ENCODE data around the gene IDI1.
"Not testable (repeated sequence)": the region's sequence is repeated elsewhere in the genome, so short reads cannot be mapped to it uniquely, and the experiment has no call there.

IDI1 gene

GRCh38 chr10:1045415-1045814 lies 3.5 kb downstream of the IDI1 start:
- Histone ChIP-seq H3K36me3 (ENCODE audit: insufficient read depth, low read length) (peaks cover 22% of the 10 kb centered on the region), H3K27me3 (ENCODE audit: control insufficient read depth in 1 of 2, insufficient read depth in 2 of 2, low read length in 2 of 2) (no peaks in the 10 kb centered on the region), H3K9me3 (ENCODE audit: low read length) (no peaks in the 10 kb centered on the region), H3K9ac (ENCODE audit: low read length) (no peak overlapping the region), H3K27ac (ENCODE audit: low read depth, low read length) (no peak overlapping the region), H3K4me3 (ENCODE audit: low read depth in 1 of 2, low read length in 2 of 2) (no peak overlapping the region), H3K4me1 (ENCODE audit: insufficient read depth, low read length) (peaks cover 14% of the 10 kb centered on the region)

DNA sequence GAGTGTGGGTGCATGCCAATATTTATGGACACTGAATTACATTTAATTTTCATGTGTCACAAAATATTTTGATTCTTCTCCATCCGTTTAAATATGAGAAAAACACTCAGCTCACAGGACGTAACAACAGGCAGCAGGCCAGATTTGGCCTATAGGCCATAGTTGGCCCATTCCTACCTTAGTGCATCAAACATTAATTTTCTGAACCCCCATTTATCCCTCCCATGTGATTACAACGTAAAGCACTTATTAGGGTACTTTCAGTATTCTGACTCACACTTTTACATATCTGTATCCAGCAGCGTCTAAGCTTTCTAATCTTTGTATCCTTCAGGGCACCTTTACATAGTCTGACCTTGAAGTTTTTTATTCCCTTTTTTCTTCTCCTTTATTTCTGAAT lies 4.0 kb downstream of the IDI1 start:
- peaks cover 11% of the 10 kb centered on the region for H3K4me1 ChIP-seq (ENCODE audit: insufficient read depth, low read length)
- H3K27ac ChIP-seq (ENCODE audit: low read depth, low read length), result no peak overlapping the region
- H3K4me3 ChIP-seq (ENCODE audit: low read depth in 1 of 2, low read length in 2 of 2), result no peak overlapping the region
- H3K9ac ChIP-seq (ENCODE audit: low read length), result no peak overlapping the region
- no peaks in the 10 kb centered on the region for H3K27me3 ChIP-seq (ENCODE audit: control insufficient read depth in 1 of 2, insufficient read depth in 2 of 2, low read length in 2 of 2)
- no peaks in the 10 kb centered on the region for H3K9me3 ChIP-seq (ENCODE audit: low read length)
- H3K36me3 ChIP-seq (ENCODE audit: insufficient read depth, low read length), result peaks cover 27% of the 10 kb centered on the region

- no peak overlapping the region for H3K4me3 ChIP-seq (ENCODE audit: low read depth in 1 of 2, low read length in 2 of 2)
- no peaks in the 10 kb centered on the region for H3K27me3 ChIP-seq (ENCODE audit: control insufficient read depth in 1 of 2, insufficient read depth in 2 of 2, low read length in 2 of 2)
- no peaks in the 10 kb centered on the region for H3K9me3 ChIP-seq (ENCODE audit: low read length)
- peaks cover 27% of the 10 kb centered on the region for H3K36me3 ChIP-seq (ENCODE audit: insufficient read depth, low read length)
- H3K4me1 ChIP-seq (ENCODE audit: insufficient read depth, low read length), result peaks cover 8% of the 10 kb centered on the region
- H3K9ac ChIP-seq (ENCODE audit: low read length), result no peak overlapping the region
- H3K27ac ChIP-seq (ENCODE audit: low read depth, low read length), result no peak overlapping the region
Observed at GRCh38 chr10:1044146-1044545, 4.8 kb downstream of the IDI1 start.

DNA sequence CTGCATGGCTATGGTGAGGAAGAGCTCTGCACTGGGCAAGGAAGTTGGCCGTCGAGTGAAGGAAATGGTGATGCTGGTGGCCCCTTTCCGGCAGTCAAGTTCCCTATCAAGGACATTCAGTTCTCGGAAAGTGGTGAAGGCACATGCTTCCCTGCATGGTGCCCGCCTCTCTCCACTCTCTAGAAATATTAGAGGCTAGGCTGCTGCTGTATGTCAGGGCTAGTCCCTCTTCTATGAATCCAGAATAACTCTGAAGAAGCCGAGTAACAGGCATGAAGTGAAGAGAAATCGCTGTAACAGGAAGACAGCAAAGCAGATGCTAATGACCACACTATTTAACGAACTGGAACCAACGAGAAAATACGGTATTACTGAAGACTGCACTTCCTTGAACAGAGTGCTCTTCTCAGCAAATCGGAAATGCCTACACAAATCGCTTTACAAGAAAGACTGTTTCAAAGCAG lies 5.4 kb downstream of the IDI1 start:
- H3K4me1 ChIP-seq (ENCODE audit: insufficient read depth, low read length), result peaks cover 8% of the 10 kb centered on the region
- H3K27me3 ChIP-seq (ENCODE audit: control insufficient read depth in 1 of 2, insufficient read depth in 2 of 2, low read length in 2 of 2), result no peaks in the 10 kb centered on the region
- no peak overlapping the region for H3K27ac ChIP-seq (ENCODE audit: low read depth, low read length)
- H3K36me3 ChIP-seq (ENCODE audit: insufficient read depth, low read length), result peaks cover 27% of the 10 kb centered on the region
- no peaks in the 10 kb centered on the region for H3K9me3 ChIP-seq (ENCODE audit: low read length)
- no peak overlapping the region for H3K9ac ChIP-seq (ENCODE audit: low read length)
- no peak overlapping the region for H3K4me3 ChIP-seq (ENCODE audit: low read depth in 1 of 2, low read length in 2 of 2)

- Histone ChIP-seq H3K4me1 (ENCODE audit: insufficient read depth, low read length) (no peaks in the 10 kb centered on the region), H3K27me3 (ENCODE audit: control insufficient read depth in 1 of 2, insufficient read depth in 2 of 2, low read length in 2 of 2) (no peaks in the 10 kb centered on the region), H3K9me3 (ENCODE audit: low read length) (no peaks in the 10 kb centered on the region), H3K27ac (ENCODE audit: low read depth, low read length) (no peak overlapping the region), H3K36me3 (ENCODE audit: insufficient read depth, low read length) (peaks cover 27% of the 10 kb centered on the region), H3K9ac (ENCODE audit: low read length) (no peak overlapping the region), H3K4me3 (ENCODE audit: low read depth in 1 of 2, low read length in 2 of 2) (no peak overlapping the region)
Observed at GRCh38 chr10:1041514-1041913, 7.4 kb downstream of the IDI1 start.

- Histone ChIP-seq H3K4me1 (ENCODE audit: insufficient read depth, low read length) (no peaks in the 10 kb centered on the region), H3K4me3 (ENCODE audit: low read depth in 1 of 2, low read length in 2 of 2) (no peak overlapping the region), H3K27ac (ENCODE audit: low read depth, low read length) (no peak overlapping the region), H3K27me3 (ENCODE audit: control insufficient read depth in 1 of 2, insufficient read depth in 2 of 2, low read length in 2 of 2) (no peaks in the 10 kb centered on the region), H3K9me3 (ENCODE audit: low read length) (no peaks in the 10 kb centered on the region), H3K36me3 (ENCODE audit: insufficient read depth, low read length) (peaks cover 27% of the 10 kb centered on the region), H3K9ac (ENCODE audit: low read length) (no peak overlapping the region)
Observed at GRCh38 chr10:1040133-1040532, 8.8 kb downstream of the IDI1 start.

GRCh38 chr10:1038769-1039168 lies 10.2 kb downstream of the IDI1 start:
- H3K36me3 ChIP-seq (ENCODE audit: insufficient read depth, low read length), result peaks cover 27% of the 10 kb centered on the region
- H3K9me3 ChIP-seq (ENCODE audit: low read length); H3K27me3 ChIP-seq (ENCODE audit: control insufficient read depth in 1 of 2, insufficient read depth in 2 of 2, low read length in 2 of 2); H3K9ac ChIP-seq (ENCODE audit: low read length); H3K4me1 ChIP-seq (ENCODE audit: insufficient read depth, low read length); H3K4me3 ChIP-seq (ENCODE audit: low read depth in 1 of 2, low read length in 2 of 2); H3K27ac ChIP-seq (ENCODE audit: low read depth, low read length): not testable (repeated sequence)

DNA sequence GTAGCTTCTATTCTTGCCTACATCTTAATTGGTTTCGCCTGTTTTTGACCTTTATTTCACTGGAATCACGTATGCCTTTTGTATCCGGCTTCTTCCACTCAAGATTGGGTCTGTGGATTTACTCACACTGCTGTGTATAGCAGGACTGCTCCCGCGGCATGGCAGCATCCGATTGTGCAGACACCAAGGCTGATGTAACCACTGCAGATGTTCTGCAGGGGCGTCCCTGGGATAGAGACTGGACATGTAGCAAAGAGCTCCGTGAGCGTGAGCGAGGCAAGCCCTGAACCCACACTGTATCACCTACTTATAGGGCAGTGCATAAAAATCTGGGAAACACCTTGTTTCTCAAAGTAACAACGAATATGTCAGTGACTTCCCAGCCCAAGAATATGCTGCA lies 11.8 kb downstream of the IDI1 start:
- H3K4me1 ChIP-seq (ENCODE audit: insufficient read depth, low read length), result no peaks in the 10 kb centered on the region
- no peak overlapping the region for H3K27ac ChIP-seq (ENCODE audit: low read depth, low read length)
- no peak overlapping the region for H3K9ac ChIP-seq (ENCODE audit: low read length)
- H3K36me3 ChIP-seq (ENCODE audit: insufficient read depth, low read length), result peaks cover 17% of the 10 kb centered on the region
- no peaks in the 10 kb centered on the region for H3K9me3 ChIP-seq (ENCODE audit: low read length)
- H3K27me3 ChIP-seq (ENCODE audit: control insufficient read depth in 1 of 2, insufficient read depth in 2 of 2, low read length in 2 of 2), result no peaks in the 10 kb centered on the region
- no peak overlapping the region for H3K4me3 ChIP-seq (ENCODE audit: low read depth in 1 of 2, low read length in 2 of 2)

DNA sequence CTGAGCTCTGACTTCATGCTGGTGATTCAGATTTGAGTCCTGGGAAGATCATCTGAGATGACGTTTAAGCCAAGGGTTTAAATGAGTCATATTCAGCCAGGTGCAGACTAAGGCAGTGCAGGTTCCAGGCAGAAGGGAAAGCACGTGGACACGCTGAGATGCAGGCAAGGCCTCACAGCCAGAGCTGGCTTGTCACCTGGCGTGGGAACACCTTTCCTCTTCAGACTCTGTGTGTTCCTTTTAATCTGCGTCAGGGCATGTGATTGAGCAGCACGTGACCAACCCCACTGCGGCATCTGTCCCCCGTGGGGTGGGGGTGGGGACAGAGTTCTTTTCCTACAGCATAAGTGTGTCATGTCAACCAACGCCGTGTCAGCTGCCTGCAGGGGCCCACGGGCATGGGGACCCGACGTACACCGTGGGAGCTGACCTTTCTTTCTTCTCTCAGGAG lies 12.6 kb downstream of the IDI1 start:
- no peak overlapping the region for H3K9ac ChIP-seq (ENCODE audit: low read length)
- H3K36me3 ChIP-seq (ENCODE audit: insufficient read depth, low read length), result peaks cover 13% of the 10 kb centered on the region
- no peak overlapping the region for H3K27ac ChIP-seq (ENCODE audit: low read depth, low read length)
- H3K9me3 ChIP-seq (ENCODE audit: low read length), result no peaks in the 10 kb centered on the region
- no peaks in the 10 kb centered on the region for H3K27me3 ChIP-seq (ENCODE audit: control insufficient read depth in 1 of 2, insufficient read depth in 2 of 2, low read length in 2 of 2)
- no peaks in the 10 kb centered on the region for H3K4me1 ChIP-seq (ENCODE audit: insufficient read depth, low read length)
- H3K4me3 ChIP-seq (ENCODE audit: low read depth in 1 of 2, low read length in 2 of 2), result no peak overlapping the region

DNA sequence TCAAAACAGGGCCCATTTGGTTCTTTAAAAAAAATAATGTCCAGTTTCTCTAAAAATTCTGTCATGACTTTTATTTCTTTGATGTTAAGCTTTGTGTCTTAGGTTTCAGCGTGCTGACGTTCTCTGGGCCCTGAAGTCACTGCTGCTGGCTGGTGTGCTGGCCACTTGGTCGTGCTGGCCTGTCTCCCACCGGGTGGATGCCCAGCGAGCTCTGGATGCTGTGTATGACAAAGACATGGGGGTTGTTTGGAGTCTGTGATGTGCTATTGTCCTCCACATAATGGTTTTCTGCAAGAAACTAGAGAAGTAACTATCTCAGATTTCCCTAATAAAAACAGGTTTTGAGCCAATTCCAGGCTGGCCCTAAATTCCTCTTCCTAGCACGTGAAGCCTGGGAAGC lies 13.7 kb downstream of the IDI1 start:
- Histone ChIP-seq H3K4me1 (ENCODE audit: insufficient read depth, low read length) (no peaks in the 10 kb centered on the region), H3K4me3 (ENCODE audit: low read depth in 1 of 2, low read length in 2 of 2) (no peak overlapping the region), H3K36me3 (ENCODE audit: insufficient read depth, low read length) (peaks cover 3% of the 10 kb centered on the region), H3K9me3 (ENCODE audit: low read length) (no peaks in the 10 kb centered on the region), H3K27me3 (ENCODE audit: control insufficient read depth in 1 of 2, insufficient read depth in 2 of 2, low read length in 2 of 2) (no peaks in the 10 kb centered on the region), H3K27ac (ENCODE audit: low read depth, low read length) (no peak overlapping the region), H3K9ac (ENCODE audit: low read length) (no peak overlapping the region)

- Histone ChIP-seq H3K27me3 (ENCODE audit: control insufficient read depth in 1 of 2, insufficient read depth in 2 of 2, low read length in 2 of 2) (no peaks in the 10 kb centered on the region), H3K9me3 (ENCODE audit: low read length) (no peaks in the 10 kb centered on the region), H3K27ac (ENCODE audit: low read depth, low read length) (no peak overlapping the region), H3K9ac (ENCODE audit: low read length) (no peak overlapping the region), H3K4me1 (ENCODE audit: insufficient read depth, low read length) (no peaks in the 10 kb centered on the region), H3K36me3 (ENCODE audit: insufficient read depth, low read length) (no peaks in the 10 kb centered on the region), H3K4me3 (ENCODE audit: low read depth in 1 of 2, low read length in 2 of 2) (no peak overlapping the region)
Observed at GRCh38 chr10:1034758-1035157, 14.2 kb downstream of the IDI1 start.

DNA sequence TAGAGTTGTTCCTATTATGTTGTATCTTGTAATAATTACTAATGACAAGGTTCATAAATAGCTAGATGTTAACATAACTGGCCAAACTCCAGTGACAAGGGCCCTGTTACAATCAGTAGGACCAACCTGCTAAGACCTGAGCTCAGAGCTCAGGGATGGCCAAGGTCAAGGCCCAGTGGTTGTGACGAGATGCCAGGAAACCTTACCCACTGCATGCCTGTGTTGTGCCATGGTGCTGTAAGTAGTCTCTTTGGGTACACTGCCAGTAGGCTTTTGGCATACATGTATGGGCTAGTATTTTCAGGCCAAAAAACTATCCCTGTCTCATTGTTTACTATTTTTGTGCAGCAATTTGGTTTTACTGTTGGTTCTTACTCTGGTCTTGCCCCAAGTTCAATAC lies 15.3 kb downstream of the IDI1 start:
- H3K4me1 ChIP-seq (ENCODE audit: insufficient read depth, low read length), result no peaks in the 10 kb centered on the region
- H3K9me3 ChIP-seq (ENCODE audit: low read length), result no peaks in the 10 kb centered on the region
- H3K27me3 ChIP-seq (ENCODE audit: control insufficient read depth in 1 of 2, insufficient read depth in 2 of 2, low read length in 2 of 2), result no peaks in the 10 kb centered on the region
- no peak overlapping the region for H3K4me3 ChIP-seq (ENCODE audit: low read depth in 1 of 2, low read length in 2 of 2)
- H3K27ac ChIP-seq (ENCODE audit: low read depth, low read length), result no peak overlapping the region
- H3K36me3 ChIP-seq (ENCODE audit: insufficient read depth, low read length), result no peaks in the 10 kb centered on the region
- no peak overlapping the region for H3K9ac ChIP-seq (ENCODE audit: low read length)

Data from muscle layer of colon (tissue), 2 donors.